ENCODE data around the gene ACTL6A. TPM values are rescaled to one million over a fixed set of nuclear protein-coding genes. Genes with fewer than 3 reads are reported as not detected.

The ACTL6A gene
- total RNA-seq, 2 experiments from 2014 or later, result 75.1 to 81.3 TPM

Other genes with a start within 250 kb of the ACTL6A start
- 10 to 100 TPM; 29.8 to 31.5 TPM for gene ZNF639, start 239.9 kb upstream of the ACTL6A start, total RNA-seq
- 10 to 100 TPM; 30.6 to 31.2 TPM for gene MFN1, start 215.2 kb upstream of the ACTL6A start, total RNA-seq
- 1 to 10 TPM; 6.3 to 7.5 TPM for gene GNB4, start 111.5 kb upstream of the ACTL6A start, total RNA-seq
- gene MRPL47, start 41.7 kb downstream of the ACTL6A start, total RNA-seq, result 10 to 100 TPM; 34.8 to 36.0 TPM
- gene NDUFB5, start 41.9 kb downstream of the ACTL6A start, total RNA-seq, result 100 to 1,000 TPM; 102 to 110 TPM
- 1 to 10 TPM; 9.4 to 9.6 TPM for gene USP13, start 90.1 kb downstream of the ACTL6A start, total RNA-seq